ENCODE data around the gene TRIM24. TPM values are rescaled to one million over a fixed set of nuclear protein-coding genes. Genes with fewer than 3 reads are reported as not detected.

Gene TRIM24
- total RNA-seq, 2 experiments from 2014 or later: 17.5 to 26.8 TPM

- Histone ChIP-seq H3K4me2 (ENCODE audit: low read length) (no peak overlapping the region), H3K27ac (ENCODE audit: low read depth, low read length, poor library complexity, severe bottlenecking) (no peak overlapping the region), H3K4me3 (ENCODE audit: low read depth, low read length, poor library complexity, severe bottlenecking) (no peak overlapping the region), H3K36me3 (ENCODE audit: insufficient read depth, low read length) (no peaks in the 10 kb centered on the region), H3K9me2 (ENCODE audit: insufficient read depth, low read length) (no peaks in the 10 kb centered on the region), H2AFZ (ENCODE audit: low read length) (no peak overlapping the region), H3K79me2 (ENCODE audit: insufficient read depth, low read depth, low read length) (no peaks in the 10 kb centered on the region), H3K4me1 (ENCODE audit: insufficient read depth, low read length, poor library complexity, severe bottlenecking) (no peaks in the 10 kb centered on the region), H3K9me3 (ENCODE audit: low read length) (0 out of 2 replicates have a peak, but pooled peaks cover 9% of the 10 kb centered on the region), H4K20me1 (ENCODE audit: insufficient read depth, low read length) (no peaks in the 10 kb centered on the region)
- DNase-seq (ENCODE audit: low spot score): no peak
- TF ChIP-seq CTCF (conservative IDR thresholded peaks at IDR 0.05; ENCODE audit: low read length) (no peak), EZH2phosphoT487 (IDR thresholded peaks at IDR 0.05; ENCODE audit: borderline replicate concordance, low read depth, low read length) (no peak)
- ChIA-PET POLR2A (no interaction called here), CTCF (ENCODE audit: unreplicated experiment) (no interaction called here)
- intact Hi-C loops (cut with micrococcal nuclease; ENCODE audit: unreplicated experiment): no loop called here
- BruUV-seq (replicated peaks): no TSS peak
Observed at GRCh38 chr7:138425026-138425425, 35.0 kb upstream of the TRIM24 start.

GRCh38 chr7:138429577-138430250 lies 30.3 kb upstream of the TRIM24 start:
- no TSS peak for BruUV-seq (replicated peaks)
- CTCF ChIA-PET (ENCODE audit: unreplicated experiment): no interaction called here
- intact Hi-C loops (cut with micrococcal nuclease; ENCODE audit: unreplicated experiment): no loop called here

More at GRCh38 chr7:138429577-138430250, 30.3 kb upstream of the TRIM24 start:
- POLR2A ChIA-PET: interaction anchor here (0.5 kb wide), 1 partner anchor 982 kb away, joined by 5 read pairs; no protein-coding TSS in a partner anchor
- Histone ChIP-seq H3K4me2 (ENCODE audit: low read length) (no peak overlapping the region), H3K9me3 (ENCODE audit: low read length) (0 out of 2 replicates have a peak, but pooled peaks cover 9% of the 10 kb centered on the region), H3K4me1 (ENCODE audit: insufficient read depth, low read length, poor library complexity, severe bottlenecking) (no peaks in the 10 kb centered on the region), H3K27ac (ENCODE audit: low read depth, low read length, poor library complexity, severe bottlenecking) (no peak overlapping the region), H4K20me1 (ENCODE audit: insufficient read depth, low read length) (no peaks in the 10 kb centered on the region), H3K79me2 (ENCODE audit: insufficient read depth, low read depth, low read length) (no peaks in the 10 kb centered on the region), H3K9me2 (ENCODE audit: insufficient read depth, low read length) (no peaks in the 10 kb centered on the region), H3K36me3 (ENCODE audit: insufficient read depth, low read length) (no peaks in the 10 kb centered on the region), H3K4me3 (ENCODE audit: low read depth, low read length, poor library complexity, severe bottlenecking) (no peak overlapping the region), H2AFZ (ENCODE audit: low read length) (no peak overlapping the region)
- TF ChIP-seq CTCF (conservative IDR thresholded peaks at IDR 0.05; ENCODE audit: low read length): no peak
- DNase-seq (ENCODE audit: low spot score): peak; percentile 11
